LNCAP (cell line): Measurements from ENCODE around the gene CDK2AP2.

Experiments
- TF ChIP-seq, protein P1 (sequence below): fragments of 450-650 bp; IDR thresholded peaks from 2 replicates; pipeline ENCODE4 v1.5.1; 2017; ENCODE audit warnings: mild to moderate bottlenecking

The CDK2AP2 gene

DNA sequence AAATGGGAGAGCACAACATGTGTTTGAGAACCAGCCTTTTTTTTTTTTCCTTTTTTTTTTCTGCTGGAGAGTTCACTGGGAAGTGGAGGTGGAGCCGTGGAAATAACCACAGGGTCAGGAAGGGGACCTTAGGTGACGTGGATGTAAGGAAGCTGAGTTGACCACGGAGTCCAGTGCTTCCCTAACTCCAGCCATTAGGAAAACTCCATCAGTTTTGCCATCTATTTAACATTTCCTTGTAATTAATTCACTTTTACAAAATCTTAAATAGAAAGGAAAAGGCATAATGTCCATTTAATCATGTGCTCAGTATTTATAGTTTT lies 2.0 kb upstream of the CDK2AP2 start:
- TF ChIP-seq, protein P1, sequence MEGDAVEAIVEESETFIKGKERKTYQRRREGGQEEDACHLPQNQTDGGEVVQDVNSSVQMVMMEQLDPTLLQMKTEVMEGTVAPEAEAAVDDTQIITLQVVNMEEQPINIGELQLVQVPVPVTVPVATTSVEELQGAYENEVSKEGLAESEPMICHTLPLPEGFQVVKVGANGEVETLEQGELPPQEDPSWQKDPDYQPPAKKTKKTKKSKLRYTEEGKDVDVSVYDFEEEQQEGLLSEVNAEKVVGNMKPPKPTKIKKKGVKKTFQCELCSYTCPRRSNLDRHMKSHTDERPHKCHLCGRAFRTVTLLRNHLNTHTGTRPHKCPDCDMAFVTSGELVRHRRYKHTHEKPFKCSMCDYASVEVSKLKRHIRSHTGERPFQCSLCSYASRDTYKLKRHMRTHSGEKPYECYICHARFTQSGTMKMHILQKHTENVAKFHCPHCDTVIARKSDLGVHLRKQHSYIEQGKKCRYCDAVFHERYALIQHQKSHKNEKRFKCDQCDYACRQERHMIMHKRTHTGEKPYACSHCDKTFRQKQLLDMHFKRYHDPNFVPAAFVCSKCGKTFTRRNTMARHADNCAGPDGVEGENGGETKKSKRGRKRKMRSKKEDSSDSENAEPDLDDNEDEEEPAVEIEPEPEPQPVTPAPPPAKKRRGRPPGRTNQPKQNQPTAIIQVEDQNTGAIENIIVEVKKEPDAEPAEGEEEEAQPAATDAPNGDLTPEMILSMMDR: no peak

DNA sequence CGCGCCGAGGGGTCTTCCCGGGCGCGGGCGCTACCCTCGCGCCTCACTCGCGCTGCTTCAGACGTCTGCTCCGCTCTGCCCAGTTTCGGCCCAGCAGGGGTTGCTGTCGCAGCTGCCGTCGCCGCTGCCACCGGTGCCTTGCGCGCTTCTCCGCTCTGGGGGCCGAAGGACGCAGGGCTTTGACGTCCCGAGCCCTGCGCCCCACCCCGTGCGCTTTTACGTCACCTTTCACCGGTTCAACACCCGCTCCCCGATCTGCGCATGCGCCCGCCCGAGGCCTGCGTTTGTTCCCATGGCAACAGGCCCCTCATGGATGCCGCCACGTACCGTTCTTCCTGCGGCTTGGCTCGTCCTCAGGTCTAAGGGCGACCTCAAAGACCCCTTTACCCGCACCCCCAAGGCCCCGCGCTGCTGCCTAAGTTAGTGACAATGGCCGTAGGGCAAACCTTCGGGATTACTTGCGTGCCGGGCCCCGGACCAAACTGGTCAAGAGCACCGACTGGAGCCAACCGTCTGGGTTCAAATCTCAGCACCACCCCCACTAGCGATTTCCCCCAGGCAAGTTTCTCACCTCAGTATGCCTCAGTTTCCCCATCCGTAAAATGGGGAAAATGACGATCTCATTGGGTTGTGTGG lies 642 bp upstream of the CDK2AP2 start:
- TF ChIP-seq, protein P1: no peak

DNA sequence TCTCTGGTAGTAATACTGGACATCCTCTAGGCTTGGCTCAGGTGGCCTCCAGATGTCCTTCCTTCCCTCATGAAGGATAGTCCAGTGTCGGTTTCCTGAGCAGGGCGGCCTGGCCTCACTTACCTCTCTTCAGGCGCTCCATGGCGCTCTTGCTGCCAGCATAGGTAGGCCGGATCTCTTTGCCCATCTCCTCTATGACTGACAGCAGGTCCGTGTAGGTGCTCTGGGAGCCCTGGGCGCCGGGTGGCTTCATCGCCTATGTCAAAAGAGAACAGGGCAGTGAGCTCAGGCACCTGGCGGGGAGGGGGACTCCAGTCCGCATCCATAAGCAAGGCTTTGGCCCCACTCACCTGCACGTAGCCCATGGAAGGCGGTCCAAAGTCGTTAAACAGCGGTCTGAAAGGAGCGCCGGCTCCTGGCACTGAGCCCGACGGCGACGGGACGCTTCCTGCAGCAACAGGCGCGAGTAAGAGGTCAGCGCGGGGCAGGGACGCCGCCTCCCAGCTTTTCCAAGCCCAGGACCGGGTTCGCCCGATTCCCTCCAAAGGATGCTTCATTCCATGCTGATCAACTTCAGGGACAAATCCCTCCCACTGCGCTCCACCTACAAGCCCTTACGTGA lies 609 bp downstream of the CDK2AP2 start:
- TF ChIP-seq, protein P1: no peak

DNA sequence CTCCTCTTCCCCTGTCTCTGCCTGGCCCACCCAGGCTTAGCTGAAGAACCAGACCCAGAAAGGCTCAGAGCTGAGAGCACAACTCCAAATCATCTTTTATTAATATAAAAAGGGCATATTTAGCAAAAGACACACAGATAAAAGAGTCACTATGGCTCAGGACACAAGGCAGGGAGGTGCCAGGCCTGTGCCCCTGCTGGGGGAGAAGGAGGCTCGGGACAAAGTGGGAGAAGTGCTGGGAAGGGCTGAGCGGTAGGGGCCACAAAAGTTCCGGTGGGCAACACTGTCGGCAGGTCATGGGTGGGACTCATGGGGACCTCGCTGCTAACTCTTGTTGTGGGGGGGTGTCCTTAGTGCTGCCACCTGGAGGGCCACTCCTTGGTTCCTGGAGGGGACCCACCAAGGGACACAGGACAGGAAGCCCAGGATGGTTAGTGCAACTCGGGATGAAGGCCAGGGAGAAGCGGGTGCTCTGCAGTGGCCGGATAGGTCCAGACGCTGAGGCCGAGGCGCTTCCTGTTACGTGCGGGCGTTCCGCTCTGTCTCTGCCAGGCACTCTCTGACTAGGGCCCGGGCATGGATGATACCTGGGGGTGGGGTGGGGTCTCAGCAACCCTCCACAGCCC lies 1.4 kb downstream of the CDK2AP2 start:
- TF ChIP-seq, protein P1: peak; percentile 43

DNA sequence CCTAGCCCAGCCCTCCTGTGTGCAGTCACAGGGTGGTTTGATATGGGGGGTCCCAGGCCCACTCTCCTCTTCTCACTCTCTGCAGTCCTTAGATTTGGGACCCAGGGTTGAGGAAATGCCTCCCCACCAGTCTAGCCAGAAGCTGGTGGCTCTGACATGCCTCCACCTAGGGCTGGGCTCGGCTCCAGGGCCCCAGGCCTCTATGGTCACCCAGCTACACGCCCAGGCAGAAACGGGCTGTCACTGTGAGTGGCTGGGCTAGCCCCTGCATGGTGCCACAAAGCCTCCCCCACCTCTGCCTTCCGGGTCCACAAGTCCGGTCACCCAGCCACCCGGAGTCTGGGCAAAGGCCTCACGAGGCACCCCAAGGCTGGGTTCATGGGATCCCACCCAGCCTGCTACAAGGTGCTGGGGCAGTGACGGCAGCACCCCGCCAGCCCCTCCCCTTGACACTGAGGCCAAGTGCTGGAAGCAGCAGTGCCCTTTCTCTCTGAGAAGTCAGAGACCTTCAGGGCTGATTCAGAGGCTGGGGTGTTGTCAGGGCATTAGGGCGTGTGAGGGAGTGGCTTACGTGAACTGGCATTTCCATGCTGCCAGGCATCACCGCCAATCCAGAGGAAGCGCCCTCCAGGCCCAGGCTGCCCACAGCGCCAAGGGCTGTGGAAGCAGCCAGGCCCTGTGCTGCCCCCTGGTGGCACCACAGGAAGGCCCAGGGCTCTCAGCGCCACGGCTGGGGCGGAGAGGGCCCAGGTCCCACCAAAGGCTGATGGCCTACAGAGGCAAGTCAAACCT lies 2.2 kb downstream of the CDK2AP2 start:
- TF ChIP-seq, protein P1: peak; percentile 99

DNA sequence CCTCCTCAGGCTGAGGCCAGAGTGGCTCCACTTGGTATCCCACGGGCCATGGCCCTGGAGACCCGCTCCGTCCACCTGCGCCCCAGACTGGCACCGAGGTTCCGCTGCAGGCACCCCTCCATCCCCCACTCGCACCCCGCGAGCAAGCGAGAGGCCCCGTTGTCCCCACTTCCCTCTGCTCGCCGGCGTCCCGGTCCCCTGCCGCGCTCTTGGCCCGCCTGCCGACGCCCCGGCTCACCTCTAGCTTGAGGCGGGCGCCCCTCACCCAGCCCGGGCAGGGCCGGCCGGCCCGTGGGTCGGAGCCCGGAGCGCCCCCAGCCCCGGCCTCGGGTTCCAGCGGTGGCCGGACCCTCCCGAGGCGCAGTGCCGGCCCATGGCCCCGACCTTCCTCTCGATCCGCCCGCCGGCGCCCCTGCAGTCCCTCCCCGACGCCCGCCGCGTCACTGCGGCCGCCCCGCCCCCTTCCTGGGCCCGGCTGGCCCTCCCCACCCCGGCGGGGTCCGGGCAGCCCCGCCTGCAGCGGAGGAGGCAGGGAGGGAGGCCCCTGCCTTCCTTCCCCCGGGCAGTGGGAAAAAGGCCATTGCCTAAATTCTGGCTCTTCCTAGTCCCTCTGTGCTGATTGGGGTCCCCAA lies 2.9 kb downstream of the CDK2AP2 start, which contains the start of gene PITPNM1:
Gene PITPNM1, minus strand, starts transcription at position 414 of the 632 bp plus-strand sequence. CDS start 1,183 bp downstream, outside the sequence.
- TF ChIP-seq, protein P1: no peak
